Lung microvascular endothelial cell (primary cell): ENCODE measurements around the gene PRKAG1. TPM values are rescaled to one million over a fixed set of nuclear protein-coding genes. Genes with fewer than 3 reads are reported as not detected.
A peak's percentile ranks its signal among the peaks of the same experiment; 100 is the strongest.

Source experiments
- DNase-seq, 2 donors: peaks; one replicate each; pipeline versions ENCODE4 v3.0.0 to v3.0.0-alpha.2; 2010; ENCODE audit warnings: low read depth in 2 of 2
- total RNA-seq: library from RNA; depleted of rRNA; stranded (reverse); fragments of >200 nt; gene quantifications from 2 replicates; pipeline ENCODE4 v1.2.1, GENCODE V29; 2014

The PRKAG1 gene
- total RNA-seq, 1 donor from 2014 or later = 32.1 TPM

- no peak for DNase-seq
Measured at GRCh38 chr12:49012739-49013138, 5.8 kb downstream of the PRKAG1 start.

GRCh38 chr12:49010092-49010668, 8.4 kb downstream of the PRKAG1 start:
- no peak for DNase-seq

- no peak for DNase-seq
Measured at GRCh38 chr12:49008943-49009342, 9.6 kb downstream of the PRKAG1 start.

DNA sequence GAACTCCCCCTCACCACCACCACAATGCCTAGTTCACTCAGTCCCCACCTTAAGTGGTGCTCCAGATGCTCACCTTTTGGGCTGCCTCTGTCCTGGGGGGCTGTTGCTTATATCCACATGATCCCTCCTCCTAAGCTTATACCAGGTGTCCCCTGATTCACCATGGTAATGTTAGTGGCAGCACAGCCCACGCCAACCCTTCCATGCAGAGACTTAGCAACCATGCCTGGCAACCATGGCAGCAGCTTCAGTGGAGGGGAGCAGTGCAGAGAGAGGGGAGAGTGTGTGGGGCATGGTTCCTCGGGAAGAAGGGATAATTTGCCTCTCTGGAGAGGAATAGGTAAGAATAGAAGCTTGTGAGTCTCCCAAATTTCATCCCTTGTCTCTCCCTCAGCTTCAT, 18.2 kb downstream of the PRKAG1 start:
- DNase-seq = no peak

- peak; percentile 42 to 58 for DNase-seq
Measured at GRCh38 chr12:48999371-49000131, 19.0 kb downstream of the PRKAG1 start, which contains the start of gene DDN. Gene DDN, minus strand, starts transcription at chr12:48999375. Its CDS starts 88 bp downstream, at chr12:48999287.

DNA sequence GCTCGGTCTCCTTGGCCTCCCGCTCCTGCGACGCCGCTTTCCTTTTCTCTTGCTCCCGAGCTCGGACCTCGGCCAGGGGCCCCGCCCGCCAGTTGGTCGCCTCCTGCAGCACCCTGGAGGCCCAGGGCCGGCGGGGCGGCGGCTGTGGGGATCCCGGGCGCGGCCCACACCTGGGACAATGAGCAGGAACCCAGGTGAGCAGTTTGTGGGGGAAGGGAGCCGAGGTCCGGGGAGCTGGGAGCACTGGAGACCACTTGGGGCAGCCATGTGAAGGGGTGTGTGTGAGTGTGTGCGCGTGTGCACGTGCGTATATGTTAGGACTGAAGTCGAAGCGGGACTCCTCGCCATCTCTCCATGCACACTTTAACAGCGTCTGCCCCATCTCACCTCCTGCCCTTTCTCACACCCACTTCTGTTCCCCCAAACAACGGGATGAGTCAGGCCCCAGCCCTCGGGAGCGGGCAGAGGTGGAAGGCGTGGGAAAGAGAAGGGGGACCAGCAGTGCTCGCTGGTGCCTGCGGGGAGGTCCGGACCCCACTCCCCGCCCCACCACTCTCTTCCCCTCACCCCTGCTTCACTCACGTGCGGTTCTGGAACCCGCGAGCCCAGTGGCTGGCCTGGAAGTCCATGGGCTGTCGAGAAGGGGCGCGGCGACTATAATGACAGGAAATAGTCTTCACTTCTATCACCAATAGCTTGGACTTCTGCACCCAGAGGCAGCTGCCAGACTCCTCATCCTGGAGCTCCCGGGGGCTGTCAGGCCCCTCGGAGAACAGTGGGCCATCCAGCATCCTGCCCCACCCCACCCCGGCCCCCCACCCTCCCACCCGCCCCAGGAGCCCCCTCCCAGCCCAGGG, 19.9 kb downstream of the PRKAG1 start:
- no peak for DNase-seq

DNA sequence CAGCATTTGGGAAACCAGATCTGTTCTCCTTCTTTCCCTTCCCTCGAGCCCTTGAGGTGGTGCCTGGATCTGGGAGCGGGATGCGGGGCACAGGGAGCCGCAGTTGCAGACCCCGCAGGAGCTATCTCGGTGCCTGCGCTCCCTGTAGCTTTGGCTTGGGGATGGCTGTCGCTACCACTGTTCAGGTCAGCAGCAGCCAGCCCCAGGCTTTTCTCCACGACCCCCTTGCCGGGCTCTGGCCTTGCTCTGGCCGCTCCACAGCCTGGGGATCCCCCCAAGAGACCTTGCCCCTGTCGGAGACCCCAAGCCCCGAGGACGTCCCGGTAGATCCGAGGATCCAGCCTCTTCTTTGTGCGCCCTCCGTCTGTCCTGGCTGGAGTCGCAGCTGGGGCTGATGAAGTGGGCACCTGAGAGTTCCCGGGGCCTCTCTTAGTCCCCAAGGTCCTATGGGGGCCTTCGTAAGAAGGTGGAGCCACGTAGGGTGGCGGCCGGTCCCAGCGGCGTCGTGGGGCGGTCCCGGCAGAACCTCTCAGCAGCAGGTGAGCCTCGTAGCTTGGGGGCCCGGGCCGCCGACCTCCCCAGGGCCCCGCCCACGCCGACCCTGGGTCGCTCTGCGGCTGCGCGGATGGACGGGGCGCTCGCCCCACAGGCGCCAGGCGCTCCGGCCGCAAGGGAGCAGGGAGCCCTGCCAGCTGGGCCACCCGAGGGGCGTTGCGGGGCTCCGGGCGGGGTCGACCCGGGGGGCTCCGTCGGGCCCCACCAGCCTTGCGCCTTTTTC, 20.7 kb downstream of the PRKAG1 start:
- DNase-seq = no peak

DNA sequence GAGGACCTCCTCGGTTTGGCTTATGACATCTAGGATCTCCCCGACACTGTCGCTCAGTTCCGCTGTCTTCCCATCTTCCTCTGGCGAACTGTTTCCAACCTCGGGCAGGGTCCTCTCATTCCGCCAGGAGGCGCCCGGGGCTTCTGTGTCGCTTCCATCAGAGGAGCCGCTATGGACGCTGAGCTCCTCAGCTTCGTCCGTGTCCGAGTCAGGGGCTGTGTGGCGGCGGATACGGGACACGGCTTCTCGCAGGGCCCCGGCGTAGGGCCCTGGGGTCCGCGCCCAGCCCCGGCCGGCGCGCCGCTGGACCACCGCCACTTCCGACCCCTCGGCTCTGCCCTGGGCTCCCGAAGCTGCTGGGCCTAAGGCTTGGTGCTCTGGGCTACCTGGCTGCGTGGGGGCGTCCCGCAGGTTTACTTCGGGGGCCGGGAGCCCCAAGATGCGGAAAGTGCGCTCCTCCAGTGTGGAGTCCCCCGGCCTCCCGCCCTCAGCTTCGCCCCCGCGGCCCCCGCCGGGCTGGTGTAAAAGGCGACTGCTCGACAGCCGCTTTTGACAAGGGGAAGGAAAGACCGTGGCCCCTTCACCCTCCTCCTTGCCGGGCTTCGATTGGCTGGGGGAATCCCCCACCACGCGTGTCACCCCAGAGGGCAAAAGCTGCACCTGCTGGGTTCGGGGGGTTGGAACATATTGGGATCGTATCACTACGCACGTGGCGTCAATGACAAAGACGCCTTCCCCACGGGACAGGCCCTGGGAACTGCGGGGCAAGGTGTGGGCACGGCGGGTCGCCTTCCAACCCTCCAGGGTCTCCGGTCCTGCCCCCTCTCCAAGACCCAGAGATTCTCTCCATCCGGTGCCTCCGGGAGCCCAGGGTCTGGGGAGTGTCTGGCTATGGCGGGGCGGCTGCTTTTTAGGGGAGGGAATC, 21.5 kb downstream of the PRKAG1 start:
- DNase-seq = peak; percentile 73 to 74

GRCh38 chr12:48995086-48995879, 23.3 kb downstream of the PRKAG1 start:
- DNase-seq = peak; percentile 80 to 87

DNA sequence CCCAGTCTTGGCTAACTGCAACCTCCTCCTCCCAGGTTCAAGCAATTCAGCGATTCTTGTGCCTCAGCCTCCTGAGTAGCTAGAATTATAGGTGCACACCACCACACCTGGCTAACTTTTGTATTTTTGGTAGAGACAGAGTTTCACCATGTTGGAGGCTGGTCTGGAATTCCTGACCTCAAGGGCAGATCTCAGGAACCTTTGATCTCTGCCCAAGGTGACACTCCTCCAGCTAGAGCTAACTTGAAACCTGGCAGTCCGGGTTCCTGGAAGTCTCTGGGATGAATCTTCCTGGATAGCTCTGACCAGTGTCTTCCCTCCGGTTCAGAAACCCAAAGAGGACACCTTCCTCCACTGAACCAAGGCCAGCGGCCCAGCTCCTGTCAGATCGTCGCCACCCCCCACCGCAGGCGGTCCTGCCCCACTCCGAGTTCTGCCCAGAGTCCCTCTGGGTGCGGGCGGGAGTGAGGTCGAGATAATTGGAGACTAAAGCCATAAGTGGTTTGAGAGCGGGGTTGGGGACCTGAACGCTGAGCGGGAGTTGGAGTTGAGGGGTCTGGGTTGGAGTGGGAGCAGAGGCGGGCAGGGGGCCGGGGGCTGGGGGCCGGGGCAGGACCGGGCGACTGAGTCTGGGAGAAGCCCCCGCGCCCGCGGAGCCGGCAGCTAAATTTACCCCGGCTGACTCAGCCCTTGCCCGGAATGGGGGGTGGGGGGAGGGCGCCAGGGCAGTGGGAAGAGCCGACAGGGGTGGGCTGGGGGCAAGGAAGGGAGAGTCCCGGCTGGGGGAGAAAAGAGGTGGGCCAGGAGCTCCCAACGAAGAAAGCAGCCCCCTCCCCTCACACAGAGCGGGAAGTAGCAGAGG, 24.1 kb downstream of the PRKAG1 start:
- DNase-seq = no peak

DNA sequence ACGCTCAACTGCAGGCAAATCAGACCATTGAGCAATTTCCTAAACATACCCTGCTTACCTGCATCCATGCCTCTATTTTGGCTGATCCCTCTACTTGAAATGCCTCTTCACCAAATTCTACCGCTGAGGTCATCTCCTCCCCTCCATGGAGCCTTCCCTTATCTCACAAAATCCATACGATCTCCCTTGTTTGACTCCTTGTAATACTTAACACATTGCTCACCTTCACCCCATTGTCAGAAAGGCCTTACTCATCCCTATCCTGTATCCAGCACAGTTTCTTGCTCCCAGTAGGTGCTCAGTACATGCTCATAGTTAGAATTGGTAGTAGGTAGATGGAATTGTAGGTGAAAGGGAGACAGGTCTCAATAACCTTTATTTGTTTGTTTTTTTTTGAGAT, 24.8 kb downstream of the PRKAG1 start:
- no peak for DNase-seq

DNA sequence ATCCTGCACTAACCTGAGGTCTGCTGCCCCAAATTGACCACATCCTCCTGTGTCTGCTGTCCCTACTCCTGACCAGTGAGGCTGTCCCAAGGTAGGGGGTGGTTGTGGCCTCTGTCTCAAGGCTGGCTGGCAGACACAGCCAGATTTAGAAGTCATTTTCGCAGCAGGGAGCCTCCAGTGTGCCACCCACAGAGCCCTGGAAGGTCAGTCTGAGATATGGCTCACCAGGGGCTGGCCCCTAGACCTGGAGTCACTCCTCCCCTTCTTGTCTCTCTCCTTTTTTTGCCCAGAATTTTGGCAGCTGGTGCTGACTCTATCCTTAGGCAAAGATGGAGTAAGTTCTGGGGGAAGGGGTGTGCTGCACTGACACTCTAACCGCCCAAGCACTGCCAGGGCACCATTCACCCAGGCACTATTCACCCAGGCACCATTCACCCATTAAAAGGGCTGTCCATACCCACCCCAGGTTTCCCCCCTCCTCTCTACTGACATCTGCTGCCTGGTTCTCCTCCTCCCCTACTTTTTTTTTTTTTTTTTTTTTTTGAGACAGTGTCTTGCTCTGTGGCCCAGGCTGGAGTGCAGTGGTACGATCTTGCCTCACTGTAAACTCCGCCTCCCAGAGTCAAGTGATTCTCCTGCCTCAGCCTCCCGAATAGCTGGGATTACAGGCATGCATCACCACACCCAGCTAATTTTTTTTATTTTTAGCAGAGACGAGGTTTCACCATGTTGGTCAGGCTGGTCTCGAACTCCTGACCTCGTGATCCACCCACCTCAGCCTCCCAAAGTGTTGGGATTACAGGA, 27.1 kb downstream of the PRKAG1 start:
- DNase-seq = no peak

GRCh38 chr12:48990552-48990951, 28.0 kb downstream of the PRKAG1 start:
- DNase-seq = no peak

- peak; percentile 58 to 63 for DNase-seq
Measured at GRCh38 chr12:48988030-48988649, 30.4 kb downstream of the PRKAG1 start.

DNA sequence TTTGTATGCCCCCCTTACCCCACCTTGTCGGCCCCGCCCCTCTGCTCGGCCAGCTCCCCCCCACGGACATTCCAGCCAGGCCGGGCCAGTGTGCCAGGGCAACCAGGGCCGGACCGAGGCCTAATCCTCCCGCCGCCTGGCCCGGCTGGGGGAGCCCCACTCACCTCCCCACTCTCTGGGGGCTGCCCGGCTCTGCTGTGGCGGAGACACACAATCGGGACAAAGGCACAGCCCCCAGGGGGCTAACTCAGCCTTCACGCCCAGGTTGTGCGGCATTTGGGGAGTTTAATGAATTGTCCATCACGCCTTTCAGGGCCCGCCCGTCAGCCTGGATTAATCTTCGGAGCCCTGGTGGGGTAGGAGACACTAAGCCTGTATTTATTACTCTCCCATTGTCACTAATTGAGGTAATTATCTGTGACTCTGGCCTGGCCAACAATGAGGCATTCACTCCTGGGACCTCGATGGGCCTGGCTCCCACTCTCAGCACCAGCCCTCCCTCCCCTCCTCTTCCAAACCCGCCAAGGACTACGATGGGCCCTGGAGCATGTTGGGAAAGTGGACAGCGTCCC, 31.8 kb downstream of the PRKAG1 start:
- DNase-seq = no peak

DNA sequence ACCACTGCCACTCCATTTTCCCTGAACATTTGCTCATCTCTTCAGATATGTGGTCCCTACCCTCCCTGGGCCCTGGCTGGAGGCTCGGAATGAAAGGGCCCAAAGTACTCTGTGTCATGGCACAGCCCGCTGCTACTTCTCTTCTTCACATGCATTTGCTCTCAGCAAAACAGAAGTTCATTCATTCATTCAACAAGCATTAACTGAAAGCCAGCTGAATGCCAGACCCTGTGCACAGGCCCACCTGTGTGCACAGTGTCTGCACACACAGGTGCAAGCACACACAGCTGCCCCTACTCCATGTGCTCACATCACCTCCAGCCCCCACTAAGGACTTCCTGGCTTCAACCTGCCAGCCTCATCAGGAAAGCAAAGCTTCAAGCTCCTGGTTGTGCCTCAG, 32.7 kb downstream of the PRKAG1 start:
- no peak for DNase-seq

GRCh38 chr12:48985475-48985897, 33.1 kb downstream of the PRKAG1 start:
- no peak for DNase-seq
